Uterus (tissue), 2 donors: ENCODE results near the gene ELK4.

ENCODE experiments used
- CTCF ChIP-seq, 4 experiments: fragments of 200-600 bp in 2 of 4; fragments of 450-650 bp in 2 of 4; sonication (generic) in 2 of 4; IDR thresholded peaks; one replicate each; pipeline ENCODE4 v1.5.1; 2016 to 2019; ENCODE audit warnings: antibody characterized with exemption in 4 of 4, mild to moderate bottlenecking in 2 of 4, moderate library complexity in 1 of 4
- POLR2A ChIP-seq, 2 donors: fragments of 450-650 bp; IDR thresholded peaks; one replicate each; pipeline ENCODE4 v1.6.1; 2016; ENCODE audit warnings: antibody characterized with exemption in 2 of 2, mild to moderate bottlenecking in 1 of 2, moderate library complexity in 1 of 2

- TF ChIP-seq CTCF (IDR thresholded peaks at IDR 0.05) = no peak
- TF ChIP-seq POLR2A (IDR thresholded peaks at IDR 0.05) = no peak
Observed at GRCh38 chr1:205571747-205572146, 60.1 kb downstream of the ELK4 start.
